Body of pancreas (tissue), 4 donors: Measurements from ENCODE around the gene TBC1D4. TPM values are rescaled to one million over a fixed set of nuclear protein-coding genes. Genes with fewer than 3 reads are reported as not detected.

Source experiments
- ATAC-seq: fragments of 150-250 bp; one replicate; pipeline ENCODE4 v1.9.1; 2016
- DNase-seq, 4 donors: peaks; one replicate each; pipeline ENCODE4 v3.0.0-alpha.2; 2019
- H3K27ac ChIP-seq, 4 donors: fragments of 200-600 bp; sonication (generic); 1 replicate in 3 of 4; 2 replicates in 1 of 4; pipeline versions ENCODE4 v1.5.1 to v1.6.1; 2016 to 2019; ENCODE audit warnings: mild to moderate bottlenecking in 1 of 4, mixed read lengths in 1 of 4, moderate library complexity in 1 of 4
- H3K27me3 ChIP-seq, 2 donors: fragments of 200-600 bp; sonication (generic); one replicate each; pipeline ENCODE4 v1.6.0; 2016; ENCODE audit warnings: mild to moderate bottlenecking in 1 of 2
- H3K36me3 ChIP-seq, 2 donors: fragments of 200-600 bp; sonication (generic); replicated peaks in 1 of 2; 2 replicates each; pipeline ENCODE4 v1.5.1; 2016; ENCODE audit warnings: low read depth in 2 of 2; ENCODE audit not compliant: insufficient read depth in 1 of 2
- H3K4me1 ChIP-seq: fragments of 200-600 bp; sonication (generic); one replicate; pipeline ENCODE4 v1.6.0; 2016
- H3K4me3 ChIP-seq, 2 donors: fragments of 200-600 bp; sonication (generic); 1 replicate in 1 of 2; 2 replicates in 1 of 2; pipeline ENCODE4 v1.5.1; 2016 to 2019
- H3K9me3 ChIP-seq, 3 donors: fragments of 200-600 bp; sonication (generic); 1 replicate in 2 of 3; 2 replicates in 1 of 3; pipeline ENCODE4 v1.5.1; 2016
- CTCF ChIP-seq, 7 experiments: fragments of 450-650 bp in 4 of 7; fragments of 200-600 bp in 3 of 7; sonication (generic) in 3 of 7; IDR thresholded peaks; one replicate each; pipeline ENCODE4 v1.5.1; 2016 to 2019; ENCODE audit warnings: antibody characterized with exemption in 7 of 7
- POLR2A ChIP-seq, 3 donors: fragments of 450-650 bp; IDR thresholded peaks; one replicate each; pipeline ENCODE4 v1.6.1; 2016; ENCODE audit warnings: antibody characterized with exemption in 3 of 3, mild to moderate bottlenecking in 2 of 3
- WGBS, 2 donors: methylation state at CpG; one replicate each; pipeline ENCODE4 v1.1.5; 2017; 5-methylcytosine and 5-hydroxymethylcytosine counted together
- intact Hi-C: fragments of 100-400 bp; cut with DNase I; formaldehyde crosslinking; loops from one replicate; pipeline ENCODE4 v1.15.1; 2023
- total RNA-seq, 2 donors: library from RNA; depleted of rRNA; stranded (reverse); fragments of >200 nt; gene quantifications; one replicate each; pipeline ENCODE4 v1.1.0, GENCODE V29; 2016

The TBC1D4 gene
- total RNA-seq, 2 donors from 2014 or later = 28.3 to 29.7 TPM

DNA sequence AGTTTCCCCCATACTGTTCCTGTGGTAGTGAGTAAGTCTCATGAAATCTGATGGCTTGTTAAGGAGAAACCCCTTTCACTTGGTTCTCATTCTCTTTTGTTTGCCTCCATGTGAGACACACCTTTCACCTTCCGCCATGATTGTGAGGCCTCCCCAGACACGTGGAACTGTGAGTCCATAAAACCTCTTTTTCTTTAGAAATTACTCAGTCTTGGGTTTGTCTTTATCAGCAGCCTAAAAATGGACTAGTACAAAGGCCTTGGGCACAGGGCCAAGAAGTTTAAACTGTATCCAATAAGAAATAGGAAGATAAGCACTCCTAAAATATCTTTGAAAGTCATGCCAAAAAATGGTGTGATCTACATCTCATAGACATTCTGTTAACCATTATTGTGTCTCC is 176.9 kb downstream of the TBC1D4 start:
- no peak overlapping the region for H3K27ac ChIP-seq
- peaks cover 20% of the 10 kb centered on the region for H3K4me1 ChIP-seq
- intact Hi-C loops = no loop called here
- TF ChIP-seq CTCF (IDR thresholded peaks at IDR 0.05) (no peak), POLR2A (IDR thresholded peaks at IDR 0.05) (no peak)
- H3K9me3 ChIP-seq = no peaks in the 10 kb centered on the region
- ATAC-seq (no peak), DNase-seq (no peak)
- H3K36me3 ChIP-seq = peaks cover 0 to 2% of the 10 kb centered on the region in 2 donors
- H3K27me3 ChIP-seq = no peaks in the 10 kb centered on the region
- WGBS, 2 donors = 60 to 62% methylated on average over 2 of the region's 2 CpGs
- H3K4me3 ChIP-seq = no peak overlapping the region

GRCh38 chr13:75303263-75303662 is 178.7 kb downstream of the TBC1D4 start:
- Histone ChIP-seq H3K27ac (no peak overlapping the region), H3K4me3 (no peak overlapping the region), H3K9me3 (no peaks in the 10 kb centered on the region), H3K36me3 (no peaks in the 10 kb centered on the region), H3K4me1 (peaks cover 20% of the 10 kb centered on the region), H3K27me3 (no peaks in the 10 kb centered on the region)
- intact Hi-C loops = no loop called here
- TF ChIP-seq CTCF (IDR thresholded peaks at IDR 0.05) = no peak
- WGBS, 2 donors = 67 to 69% methylated on average over 4 of the region's 4 CpGs
- no peak for DNase-seq
- ATAC-seq = no peak

- TF ChIP-seq POLR2A (IDR thresholded peaks at IDR 0.05) (no peak), CTCF (IDR thresholded peaks at IDR 0.05) (no peak)
- Histone ChIP-seq H3K4me3 (no peak overlapping the region), H3K9me3 (no peaks in the 10 kb centered on the region), H3K4me1 (peaks cover 20% of the 10 kb centered on the region), H3K27ac (no peak overlapping the region), H3K36me3 (no peaks in the 10 kb centered on the region), H3K27me3 (no peaks in the 10 kb centered on the region)
- WGBS, 2 donors = 38 to 39% methylated on average over 10 of the region's 10 CpGs
- ATAC-seq (no peak), DNase-seq (no peak)
- intact Hi-C loops = no loop called here
Observed at GRCh38 chr13:75302071-75302698, 179.8 kb downstream of the TBC1D4 start.

GRCh38 chr13:75299913-75300862 is 181.8 kb downstream of the TBC1D4 start:
- ATAC-seq (no peak), DNase-seq (no peak)
- Histone ChIP-seq H3K4me1 (peaks cover 17% of the 10 kb centered on the region), H3K4me3 (no peak overlapping the region), H3K27me3 (no peaks in the 10 kb centered on the region), H3K36me3 (no peaks in the 10 kb centered on the region), H3K9me3 (no peaks in the 10 kb centered on the region), H3K27ac (no peak overlapping the region)
- TF ChIP-seq CTCF (IDR thresholded peaks at IDR 0.05) (no peak), POLR2A (IDR thresholded peaks at IDR 0.05) (no peak)
- WGBS, 2 donors = 76 to 81% methylated on average over 4 of the region's 4 CpGs
- intact Hi-C loops = no loop called here
